ENCODE measurements around the gene CIB4.

- no peak for TF ChIP-seq CTCF (conservative IDR thresholded peaks at IDR 0.05; ENCODE audit: low read depth, low read length)
- TF ChIP-seq, protein P1, sequence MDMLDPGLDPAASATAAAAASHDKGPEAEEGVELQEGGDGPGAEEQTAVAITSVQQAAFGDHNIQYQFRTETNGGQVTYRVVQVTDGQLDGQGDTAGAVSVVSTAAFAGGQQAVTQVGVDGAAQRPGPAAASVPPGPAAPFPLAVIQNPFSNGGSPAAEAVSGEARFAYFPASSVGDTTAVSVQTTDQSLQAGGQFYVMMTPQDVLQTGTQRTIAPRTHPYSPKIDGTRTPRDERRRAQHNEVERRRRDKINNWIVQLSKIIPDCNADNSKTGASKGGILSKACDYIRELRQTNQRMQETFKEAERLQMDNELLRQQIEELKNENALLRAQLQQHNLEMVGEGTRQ (IDR thresholded peaks at IDR 0.05; ENCODE audit: low read depth, low read length): no peak
- TF ChIP-seq RFX5 (IDR thresholded peaks at IDR 0.05; ENCODE audit: low read depth, low read length): no peak
- TF ChIP-seq ELK1 (IDR thresholded peaks at IDR 0.05; ENCODE audit: borderline replicate concordance, low read depth, low read length): no peak
- no peak for TF ChIP-seq POLR2A (IDR thresholded peaks at IDR 0.05; ENCODE audit: low read depth, low read length)
- TF ChIP-seq RCOR1 (IDR thresholded peaks at IDR 0.05; ENCODE audit: insufficient replicate concordance, low read length): no peak
- TF ChIP-seq BHLHE40 (IDR thresholded peaks at IDR 0.05; ENCODE audit: low read depth, low read length): no peak
- no peak for TF ChIP-seq SMC3 (IDR thresholded peaks at IDR 0.05; ENCODE audit: low read depth, low read length)
- no peak for TF ChIP-seq NFE2L2 (IDR thresholded peaks at IDR 0.05; ENCODE audit: low read depth, low read length)
Observed at GRCh38 chr2:26629346-26629630, 11.9 kb downstream of the CIB4 start.

Measured in IMR-90 (cell line).